Measurements from ENCODE around the gene TMCC2.

Gene TMCC2

DNA sequence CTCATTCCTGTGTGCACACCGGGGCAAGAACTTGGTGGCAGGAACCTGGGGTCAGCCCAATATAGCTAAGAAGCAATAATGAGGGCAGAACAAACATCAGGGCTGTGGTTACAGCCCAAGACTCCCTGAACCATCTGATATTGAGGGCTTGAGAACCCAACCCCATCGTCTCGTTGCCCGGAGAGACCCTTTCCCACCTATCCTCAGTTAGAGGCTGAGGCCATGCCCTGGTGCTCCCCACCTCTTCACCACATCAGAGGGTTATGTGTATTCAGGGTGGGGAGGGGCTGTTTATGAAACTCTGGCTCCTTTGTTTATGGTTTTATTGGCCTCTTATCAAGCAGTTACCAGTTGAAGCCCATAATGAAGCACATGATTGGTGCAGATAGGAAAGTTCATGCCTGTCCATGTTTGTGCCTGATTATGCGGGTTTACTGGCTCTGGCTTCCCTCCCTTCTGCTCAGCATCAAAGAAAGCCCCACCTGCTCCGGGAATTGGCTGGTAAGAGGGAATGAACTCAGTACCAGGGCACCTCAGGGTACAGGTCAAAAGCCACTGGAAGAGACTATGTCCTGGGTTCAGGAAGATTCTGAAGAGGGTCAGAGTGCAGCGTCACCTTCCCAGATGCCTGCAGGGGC is 79.3 kb downstream of the TMCC2 start:
- no peak for DNase-seq

DNA sequence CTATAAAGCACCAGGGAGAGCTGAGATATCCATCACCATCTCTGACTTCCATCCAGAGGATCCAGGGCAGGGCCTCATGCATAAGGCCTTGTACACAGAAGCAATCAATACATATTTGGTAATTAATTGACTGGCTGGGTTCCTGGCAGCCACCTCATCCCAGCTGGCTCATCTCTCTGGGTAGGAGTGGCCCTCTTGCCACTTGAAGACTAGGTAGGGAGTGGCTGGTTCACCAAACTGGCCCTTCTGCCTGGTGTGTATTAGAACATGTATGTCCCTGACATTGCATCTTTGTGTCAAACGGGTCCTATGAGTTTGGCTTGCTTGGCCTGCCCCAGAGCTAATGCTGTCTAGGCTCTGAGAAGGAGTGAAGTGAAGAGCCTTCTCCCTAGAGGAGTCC is 82.0 kb downstream of the TMCC2 start:
- no peak for DNase-seq

DNA sequence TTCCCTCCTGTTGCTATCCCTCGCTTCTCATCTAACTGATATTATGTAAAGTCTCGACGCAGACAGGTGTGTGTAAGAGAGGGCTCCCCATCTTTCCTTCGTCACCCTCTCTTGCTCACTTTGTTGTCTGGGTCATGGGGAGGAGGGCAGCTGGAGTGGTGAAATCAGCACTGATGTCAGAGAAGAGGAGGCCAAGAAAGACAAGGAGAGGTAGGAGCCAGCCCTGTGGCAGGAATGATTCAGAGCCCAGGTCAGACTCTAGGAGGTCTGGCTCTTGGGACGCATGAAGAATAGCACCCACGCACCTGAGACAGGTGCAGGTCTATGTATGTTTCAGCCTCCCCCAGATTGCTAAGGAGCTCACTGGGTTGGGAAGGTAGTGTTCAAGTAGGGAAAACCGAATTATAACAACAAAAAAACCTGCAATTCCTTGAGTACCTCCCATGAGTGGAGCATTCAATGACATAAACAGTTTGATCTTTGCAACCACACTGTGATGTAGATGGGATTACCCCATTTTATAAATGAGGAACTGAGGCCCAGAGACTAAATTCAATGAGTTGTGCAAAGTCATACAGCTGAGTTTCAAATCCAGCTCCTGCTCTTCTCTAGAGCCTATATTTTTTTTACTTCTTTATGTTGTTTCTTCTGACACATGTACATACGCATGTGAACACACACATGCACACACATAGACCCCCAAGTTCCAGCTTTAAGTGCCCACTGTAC is 83.4 kb downstream of the TMCC2 start:
- no peak for DNase-seq

DNA sequence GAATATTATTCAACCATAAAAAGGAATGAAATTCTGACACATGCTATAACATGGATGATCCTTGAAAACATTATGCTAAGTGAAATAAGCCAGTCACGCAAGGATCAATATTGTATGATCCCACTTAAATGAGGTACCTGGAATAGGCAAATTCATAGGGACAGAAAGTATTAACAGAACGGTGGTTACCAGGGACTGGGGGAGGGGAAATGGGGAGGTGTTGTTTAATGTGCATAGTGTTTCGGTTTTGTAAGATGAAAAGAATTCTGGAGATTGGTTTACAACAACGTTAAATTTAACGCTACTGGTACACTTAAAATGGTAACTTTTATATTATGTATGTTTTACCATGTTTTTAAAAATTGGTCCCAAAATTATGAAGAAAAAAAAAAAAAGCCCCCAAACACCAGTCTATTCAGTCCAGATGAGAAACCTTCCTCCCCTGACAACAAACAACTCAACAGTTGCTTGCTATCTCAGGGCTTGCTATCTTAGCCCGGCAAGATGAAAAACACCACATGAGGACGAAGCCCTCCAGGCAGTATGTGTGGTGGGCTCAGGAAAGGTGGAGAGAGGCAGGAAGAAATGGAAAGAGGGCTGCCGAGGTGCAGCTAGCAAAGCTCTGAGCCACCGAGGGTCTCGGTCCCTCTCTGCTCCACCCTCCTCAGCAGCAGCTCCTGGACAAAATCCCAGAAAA is 85.3 kb downstream of the TMCC2 start:
- DNase-seq = no peak

DNA sequence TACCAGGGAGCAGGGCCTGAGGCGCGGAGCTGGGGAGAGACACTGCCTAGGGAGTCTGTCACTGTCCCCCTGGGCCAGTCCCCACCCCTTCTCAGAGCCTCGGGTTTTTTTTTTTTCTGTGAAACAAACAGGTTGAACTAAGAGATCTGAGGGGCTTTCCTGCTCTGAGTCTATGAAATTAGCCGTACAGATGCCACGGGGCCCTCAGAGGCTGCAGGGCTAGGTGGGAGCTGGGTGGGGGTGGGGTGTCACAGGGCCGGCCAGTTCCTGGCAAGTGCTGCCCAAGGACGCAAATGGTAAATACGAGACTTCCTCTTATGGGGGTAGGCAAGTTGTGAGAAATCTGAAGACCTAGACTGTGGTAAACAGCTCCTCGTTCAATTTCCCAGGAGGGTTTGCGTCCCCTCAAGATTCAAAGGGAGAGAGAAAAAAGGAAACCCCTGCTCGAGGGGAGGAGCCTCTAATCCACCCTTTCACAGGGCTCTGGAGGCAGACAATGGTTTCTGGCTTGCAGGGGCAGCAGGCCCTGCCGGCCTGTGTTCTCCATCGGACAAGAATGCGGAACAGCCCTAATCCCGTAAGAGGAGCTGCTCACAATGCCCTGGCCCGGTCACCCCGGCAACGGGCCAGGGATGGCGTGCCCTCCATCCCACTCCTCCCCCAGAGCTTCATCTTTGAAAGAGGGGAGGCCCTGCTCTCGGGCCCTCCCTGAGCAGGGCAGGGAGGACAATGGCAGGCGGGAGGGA is 86.0 kb downstream of the TMCC2 start:
- peak; percentile 71 for DNase-seq

DNA sequence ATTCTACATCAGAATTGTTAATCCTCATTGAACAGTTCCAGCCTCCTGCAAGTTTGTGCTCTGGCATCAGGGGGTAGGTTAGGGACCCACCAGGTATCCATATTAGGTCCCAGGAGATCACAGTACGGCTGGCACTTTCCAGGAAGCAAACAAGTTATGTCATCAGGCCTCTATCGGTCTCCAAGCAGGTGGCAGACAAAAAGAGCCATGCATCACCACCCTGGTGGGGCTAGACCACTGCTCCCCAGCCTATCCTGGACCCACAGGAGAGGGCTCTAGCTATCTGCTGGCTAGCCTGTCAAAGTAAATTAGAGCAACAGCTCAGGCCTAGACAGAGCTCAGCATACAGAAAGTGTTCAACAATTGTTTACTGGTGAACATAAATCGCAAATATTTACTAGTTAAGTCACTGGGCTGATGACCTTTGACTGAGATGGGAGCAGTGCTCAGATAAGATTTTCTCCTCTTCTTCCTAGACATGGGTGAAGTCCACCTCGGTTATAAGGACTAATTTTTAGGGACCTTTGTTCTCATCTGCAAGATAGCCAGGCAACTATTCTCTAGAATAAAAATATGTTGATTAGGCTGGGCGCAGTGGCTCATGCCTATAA is 87.4 kb downstream of the TMCC2 start:
- no peak for DNase-seq

DNA sequence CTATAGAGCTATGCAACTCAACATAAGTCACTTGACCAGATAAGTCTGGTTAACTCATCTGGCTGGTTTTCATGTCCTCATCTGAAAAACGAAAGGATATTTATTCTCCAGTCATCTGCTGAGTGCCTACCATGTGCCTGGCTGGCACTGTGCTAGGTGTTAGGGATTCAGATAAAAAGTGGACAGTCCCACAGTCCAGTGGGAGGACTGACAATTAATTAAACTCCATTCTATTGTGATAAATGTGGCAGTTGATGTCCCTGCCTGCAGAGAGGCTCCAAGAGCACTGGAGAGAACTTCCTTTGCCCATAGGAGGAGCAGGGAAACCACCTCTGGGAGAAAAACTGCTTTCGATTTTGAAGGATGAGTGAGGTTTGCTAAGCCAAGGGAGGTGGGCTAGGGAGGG is 88.4 kb downstream of the TMCC2 start:
- DNase-seq = no peak

DNA sequence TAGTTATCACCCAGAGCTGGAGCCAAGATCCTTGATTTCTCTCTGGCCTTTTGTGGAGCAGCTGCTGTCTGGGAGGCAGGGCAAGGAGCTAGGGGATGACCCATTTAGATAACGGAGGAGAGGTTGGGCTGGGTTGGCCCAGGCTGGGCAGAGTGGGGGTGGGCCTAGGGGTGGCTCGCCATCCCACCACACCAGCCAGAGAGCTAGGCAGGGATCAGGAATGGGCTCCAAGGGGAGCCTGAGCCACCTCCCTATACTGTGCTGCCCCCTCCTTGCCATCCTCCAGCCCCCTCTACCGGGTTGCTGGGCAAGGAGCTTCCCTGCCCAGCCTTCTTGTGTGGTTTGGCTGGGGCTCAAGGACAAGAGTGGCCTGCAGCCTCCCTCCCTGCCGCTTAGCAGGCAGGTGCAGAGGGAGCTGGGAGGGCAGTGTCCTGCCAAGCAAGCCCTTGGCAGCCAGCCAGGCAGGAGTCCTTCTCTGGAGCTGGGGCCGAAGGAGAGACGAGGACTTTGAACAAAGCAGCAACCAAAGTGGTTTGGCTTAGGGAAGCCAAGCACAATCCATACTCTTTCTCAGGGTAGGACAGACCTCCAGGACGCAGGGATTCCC is 89.7 kb downstream of the TMCC2 start:
- DNase-seq = no peak

DNA sequence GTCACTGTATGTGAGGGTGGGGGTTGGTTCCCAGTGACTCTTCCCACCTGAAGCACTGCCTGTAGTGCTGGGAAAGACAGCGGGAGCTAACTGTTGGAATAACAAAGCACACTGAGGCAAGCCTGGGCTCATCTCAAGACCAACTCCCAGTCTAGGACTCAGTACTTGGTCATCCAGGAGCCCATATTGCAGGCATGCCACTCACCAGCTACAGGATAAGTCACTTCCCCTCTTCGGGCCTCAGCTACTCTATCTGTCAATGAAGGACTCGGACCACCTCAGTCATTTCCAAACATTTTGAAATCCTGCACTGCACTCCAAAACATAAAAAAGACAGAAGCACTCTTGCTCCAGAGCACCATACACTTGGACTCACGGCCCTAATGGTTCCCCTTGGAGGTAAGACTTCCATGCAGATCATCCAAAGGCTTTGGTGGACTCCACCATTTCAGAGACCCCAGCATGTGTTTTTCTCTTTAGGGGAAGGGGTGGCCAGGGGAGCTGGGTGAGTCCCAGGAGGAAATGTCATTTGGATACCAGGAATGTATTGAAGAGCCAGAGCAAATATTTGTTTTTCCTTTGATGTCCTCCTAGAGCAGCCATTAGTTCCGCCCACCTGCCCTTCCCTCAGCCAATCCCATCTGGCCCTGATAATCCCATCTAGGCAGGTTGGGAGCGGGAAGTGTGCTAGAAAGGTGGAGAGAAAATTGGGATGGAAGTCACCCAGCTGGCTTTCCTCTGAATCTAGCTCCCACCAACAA is 90.7 kb downstream of the TMCC2 start:
- DNase-seq = no peak

DNA sequence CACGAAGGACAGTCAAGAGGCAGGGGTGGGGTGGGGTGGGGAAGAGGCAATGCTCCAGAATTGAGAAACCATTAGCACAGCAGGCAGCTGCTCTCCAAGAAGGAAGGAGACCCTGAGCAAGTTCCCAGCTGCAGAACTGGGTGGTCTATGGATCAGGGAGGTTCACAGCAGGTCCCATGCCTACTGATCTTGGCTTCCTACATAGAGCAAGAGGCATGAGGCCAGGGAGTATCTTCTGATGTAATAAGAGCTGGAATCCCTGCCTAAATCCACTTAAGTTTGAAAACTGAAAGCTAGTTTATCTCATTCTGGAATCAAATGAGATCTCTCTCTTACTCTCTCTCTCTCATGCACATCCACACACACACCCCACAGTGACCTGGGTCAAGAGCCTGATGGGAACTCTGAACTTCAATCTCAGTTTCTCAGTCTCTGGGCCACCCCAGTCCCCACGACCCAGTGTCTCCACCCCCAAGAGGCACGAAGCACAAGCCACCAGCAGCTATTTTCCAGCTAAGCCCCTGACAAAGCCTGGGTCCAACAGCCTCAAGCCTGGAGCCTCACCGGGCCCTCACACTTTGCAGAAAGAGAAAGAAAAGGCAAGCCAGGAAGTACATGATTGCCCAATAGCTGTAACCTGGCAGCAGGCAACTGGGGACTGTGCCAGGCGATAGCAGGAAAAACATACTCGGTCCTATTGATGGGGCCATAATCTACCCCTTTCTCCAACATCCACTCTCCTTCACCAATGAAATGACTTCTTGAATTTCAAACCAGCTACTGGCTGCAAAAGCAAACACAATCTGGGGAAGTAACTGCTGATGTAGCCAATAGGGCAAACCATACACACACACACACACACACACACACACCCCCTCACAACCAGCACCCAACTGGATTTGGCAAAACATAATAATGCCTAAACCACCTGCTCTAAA is 91.6 kb downstream of the TMCC2 start:
- DNase-seq = no peak

DNA sequence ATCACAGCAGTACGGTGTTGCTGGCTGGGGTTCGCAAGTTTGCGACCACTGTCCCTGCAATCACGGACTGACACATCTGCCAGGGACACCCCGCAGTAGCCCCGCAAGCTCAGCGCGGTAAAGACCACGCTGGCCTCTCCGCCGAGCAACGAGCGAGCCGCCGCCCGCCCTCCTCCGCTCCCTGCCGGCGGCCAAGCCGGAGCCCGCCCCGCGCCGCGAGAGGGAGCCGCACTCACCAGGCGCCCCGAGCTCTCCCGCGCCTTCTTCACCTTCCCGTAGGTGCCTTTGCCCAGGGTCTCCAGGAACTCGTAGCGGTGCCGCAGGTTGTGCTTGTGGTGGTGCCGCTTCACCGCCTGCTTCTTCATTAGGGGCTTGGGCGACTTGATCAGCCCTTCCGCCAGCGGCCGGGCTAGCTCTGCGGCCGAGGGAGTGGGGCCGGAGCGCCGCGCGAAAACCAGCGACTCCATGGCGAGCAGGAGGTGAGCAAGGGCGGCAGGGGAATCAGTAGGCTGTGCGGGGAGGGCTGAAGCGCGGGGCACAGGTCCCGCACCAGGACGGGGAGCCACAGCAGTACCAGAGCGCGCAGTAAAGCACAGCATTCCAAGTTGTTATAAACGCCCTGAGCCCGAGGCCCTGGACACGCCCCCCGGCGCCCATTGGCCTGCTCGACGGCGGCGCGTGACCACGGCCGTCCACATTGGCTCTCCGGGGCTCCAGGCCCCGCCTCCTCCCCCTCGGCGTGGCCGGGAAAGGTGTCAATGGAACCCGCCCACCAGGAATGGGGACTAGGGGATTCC is 93.6 kb downstream of the TMCC2 start, which contains the start of gene NUAK2:
Gene NUAK2, minus strand, starts transcription at position 584 of the 797 bp plus-strand sequence. Its CDS starts 117 bp downstream, at position 467.
- peak; percentile 81 for DNase-seq

DNA sequence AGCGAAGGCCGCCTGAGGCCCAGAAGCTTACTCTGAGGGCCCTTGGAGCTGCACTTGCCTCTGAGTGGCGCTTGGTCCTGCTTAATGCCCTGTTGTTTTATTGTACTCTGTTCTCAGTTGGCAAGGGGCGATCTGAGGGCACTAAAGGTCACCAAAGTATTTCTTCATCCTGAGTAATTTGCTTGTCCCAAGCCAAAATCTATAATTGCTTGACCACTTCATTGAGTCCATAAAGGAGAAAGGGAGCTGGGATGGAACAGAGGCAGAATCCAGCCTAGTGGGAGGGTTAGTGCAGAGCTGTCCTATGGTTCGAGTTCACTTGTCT is 94.2 kb downstream of the TMCC2 start:
- DNase-seq = no peak

Data from left hindlimb (tissue), 1 donor.